Muscle of leg (tissue), 11 donors: Measurements from ENCODE around the gene PPFIBP1. TPM values are rescaled to one million over a fixed set of nuclear protein-coding genes. Genes with fewer than 3 reads are reported as not detected.
A peak's percentile ranks its signal among the peaks of the same experiment; 100 is the strongest.
"Not testable (repeated sequence)": the region's sequence is repeated elsewhere in the genome, so short reads cannot be mapped to it uniquely, and the experiment has no call there.

Experiments
- DNase-seq: peaks from one replicate; pipeline ENCODE4 v3.0.0; 2013
- H3K27ac ChIP-seq: one replicate; pipeline ENCODE4 v1.5.1; 2013; ENCODE audit warnings: mild to moderate bottlenecking, low read length, control low read depth
- H3K27me3 ChIP-seq: one replicate; pipeline ENCODE4 v1.6.1; 2013; ENCODE audit warnings: low read length; ENCODE audit not compliant: control insufficient read depth, insufficient read depth
- H3K36me3 ChIP-seq: one replicate; pipeline ENCODE4 v1.6.1; 2013; ENCODE audit warnings: low read length; ENCODE audit not compliant: control insufficient read depth, insufficient read depth
- H3K4me1 ChIP-seq: one replicate; pipeline ENCODE4 v1.6.1; 2013; ENCODE audit warnings: low read length; ENCODE audit not compliant: control insufficient read depth, insufficient read depth
- H3K4me3 ChIP-seq: one replicate; pipeline ENCODE4 v1.5.1; 2013; ENCODE audit warnings: low read length, control low read depth
- H3K9me3 ChIP-seq: replicated peaks from 2 replicates; pipeline ENCODE4 v1.6.1; 2013; ENCODE audit warnings: low read depth, low read length; ENCODE audit not compliant: control insufficient read depth
- WGBS: methylation state at CpG from one replicate; pipeline ENCODE4 v1.1.5; 2013; ENCODE audit warnings: missing lambda C conversion rate; ENCODE audit not compliant: insufficient coverage; 5-methylcytosine and 5-hydroxymethylcytosine counted together
- polyA plus RNA-seq, 8 donors: library from polyadenylated mRNA; unstranded; fragments of 120-200 nt; gene quantifications; one replicate each; pipeline versions ENCODE4 v1.2.1 to v1.2.3, GENCODE V29; 2013; ENCODE audit warnings: inconsistent platforms in 1 of 8, low replicate concordance in 1 of 8; ENCODE audit not compliant: insufficient read length in 8 of 8, insufficient read depth in 1 of 8
- total RNA-seq: library from RNA; stranded (reverse); fragments of 120-200 nt; gene quantifications from one replicate; pipeline ENCODE4 v1.2.4, GENCODE V29; 2013

PPFIBP1 gene
- total and polyA plus RNA-seq, 9 donors: 24.1 to 51.4 (median 37.3) TPM

- no peak for DNase-seq
- H3K27ac ChIP-seq: no peak overlapping the region
- no peaks in the 10 kb centered on the region for H3K27me3 ChIP-seq
- H3K4me3 ChIP-seq: no peak overlapping the region
- H3K36me3 ChIP-seq: peaks cover 2% of the 10 kb centered on the region
- no peaks in the 10 kb centered on the region for H3K4me1 ChIP-seq
- WGBS: no CpG with 5 or more reads among the region's 2 CpGs
- H3K9me3 ChIP-seq: peaks cover 2% of the 10 kb centered on the region
These were observed 107.9 kb downstream of the PPFIBP1 start for GRCh38 chr12:27631813-27632491.

DNA sequence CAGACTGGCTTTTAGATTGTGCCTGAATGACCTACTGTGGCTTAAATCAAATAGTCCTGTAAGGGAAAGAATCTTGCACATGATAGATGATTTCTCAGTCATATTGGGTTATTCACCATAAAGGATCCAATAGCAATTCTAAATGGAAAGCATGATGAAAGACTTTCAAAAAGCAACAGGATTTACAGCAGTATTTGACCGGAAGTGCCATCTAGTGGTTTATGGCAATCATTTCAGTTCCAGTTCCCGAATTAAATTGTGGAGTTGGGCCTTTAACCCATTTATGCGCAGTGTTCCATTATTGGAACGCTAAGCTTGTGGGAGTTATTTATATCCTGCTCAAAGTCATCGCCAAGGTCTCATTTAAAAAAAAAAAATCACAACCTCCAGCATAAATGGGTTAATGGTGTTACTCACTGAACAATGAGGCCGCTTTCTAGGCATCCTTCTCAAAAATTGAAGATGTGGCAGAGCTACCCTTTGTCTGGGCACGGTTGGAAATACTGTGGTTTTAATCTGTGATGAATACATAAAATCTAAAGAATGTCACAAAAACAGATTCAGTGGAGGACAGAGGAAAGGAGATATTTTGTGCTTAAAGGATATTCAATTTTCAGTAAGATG, 111.5 kb downstream of the PPFIBP1 start:
- H3K4me3 ChIP-seq: no peak overlapping the region
- H3K27ac ChIP-seq: no peak overlapping the region
- peak; percentile 62 for DNase-seq
- H3K4me1 ChIP-seq: no peaks in the 10 kb centered on the region
- WGBS: 50% methylated on average over 1 of the region's 7 CpGs
- peaks cover 2% of the 10 kb centered on the region for H3K9me3 ChIP-seq
- no peaks in the 10 kb centered on the region for H3K27me3 ChIP-seq
- H3K36me3 ChIP-seq: peaks cover 2% of the 10 kb centered on the region

DNA sequence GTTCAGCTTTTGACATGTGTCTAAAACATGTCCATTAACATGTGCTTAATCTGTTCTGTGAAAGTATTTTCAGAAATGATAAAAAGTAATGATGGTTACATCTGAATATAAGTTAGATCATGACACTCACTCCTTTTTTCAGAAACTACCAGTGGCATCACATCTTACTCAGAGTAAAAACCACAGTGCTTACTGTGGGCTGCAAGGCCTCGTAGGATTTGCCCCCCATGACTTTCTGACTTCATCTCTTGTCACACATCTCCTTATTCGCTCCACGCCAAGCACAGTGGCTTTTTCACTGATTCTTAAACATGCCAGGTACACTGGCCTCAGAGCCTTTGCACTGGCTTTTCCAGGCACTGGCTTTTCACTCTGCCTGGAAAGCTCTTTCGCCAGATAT, 112.6 kb downstream of the PPFIBP1 start:
- H3K9me3 ChIP-seq, H3K27ac ChIP-seq, H3K27me3 ChIP-seq, H3K36me3 ChIP-seq, H3K4me3 ChIP-seq, DNase-seq, H3K4me1 ChIP-seq: not testable (repeated sequence)
- WGBS: 96% methylated on average over 4 of the region's 4 CpGs

GRCh38 chr12:27637524-27637923, 113.5 kb downstream of the PPFIBP1 start:
- Histone ChIP-seq H3K27me3 (no peaks in the 10 kb centered on the region), H3K9me3 (no peaks in the 10 kb centered on the region), H3K4me1 (no peaks in the 10 kb centered on the region), H3K4me3 (no peak overlapping the region), H3K27ac (no peak overlapping the region), H3K36me3 (peaks cover 2% of the 10 kb centered on the region)
- WGBS: no CpG with 5 or more reads among the region's 1 CpG
- no peak for DNase-seq

DNA sequence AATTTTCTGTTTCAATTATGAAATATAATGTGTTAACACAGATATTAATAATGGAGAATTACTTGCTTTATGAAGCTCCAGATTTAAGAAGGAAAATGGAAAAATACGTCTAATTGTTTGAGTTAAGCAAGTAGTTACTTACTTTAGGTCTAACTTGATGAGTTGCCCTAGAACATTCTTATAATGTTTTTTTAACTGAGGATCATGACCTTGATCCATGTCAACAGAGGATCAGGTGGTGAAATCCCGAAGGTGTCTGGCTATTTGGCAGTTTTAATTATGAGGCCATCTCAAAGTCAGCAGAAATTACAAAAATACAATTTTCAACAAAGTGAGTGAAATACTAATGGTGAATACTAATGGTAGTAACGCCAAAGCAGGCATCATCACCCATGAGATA, 115.3 kb downstream of the PPFIBP1 start:
- WGBS: no CpG with 5 or more reads among the region's 3 CpGs
- Histone ChIP-seq H3K4me1 (peaks cover 4% of the 10 kb centered on the region), H3K27ac (no peak overlapping the region)

DNA sequence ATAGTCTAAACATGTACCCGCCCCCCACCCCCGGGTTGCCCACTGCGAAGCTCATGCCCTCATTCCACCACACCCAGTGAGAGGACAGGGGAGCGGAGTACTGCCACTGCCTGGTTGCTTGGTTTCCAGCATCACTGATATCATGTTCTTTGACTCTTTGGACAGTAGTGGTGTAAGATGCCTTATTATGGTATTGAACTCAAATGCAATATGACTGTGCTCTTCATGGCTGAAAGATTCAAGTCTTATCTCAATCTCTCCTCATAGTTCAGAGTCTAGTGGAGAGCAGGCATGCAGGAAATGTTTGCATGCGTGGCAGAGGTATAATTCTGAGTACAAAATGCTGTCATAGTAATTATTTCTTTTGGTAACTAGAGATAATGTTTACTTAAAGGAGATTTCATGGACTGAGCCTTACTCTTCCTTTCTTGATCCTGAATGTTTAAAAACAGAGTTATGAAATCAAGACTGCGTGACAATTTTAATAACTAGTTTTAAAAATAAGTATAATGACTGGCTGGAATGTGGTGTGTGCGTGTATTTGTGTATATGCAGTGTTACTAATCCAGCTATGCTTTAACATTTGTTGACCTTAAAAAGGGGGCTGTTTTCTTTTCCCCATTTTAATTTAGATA, 116.7 kb downstream of the PPFIBP1 start:
- WGBS: no CpG with 5 or more reads among the region's 7 CpGs
- not testable (repeated sequence) for H3K4me1 ChIP-seq, H3K27ac ChIP-seq

More for the DNA sequence above, 115.3 kb downstream of the PPFIBP1 start:
- Histone ChIP-seq H3K9me3 (no peaks in the 10 kb centered on the region), H3K36me3 (peaks cover 2% of the 10 kb centered on the region), H3K4me3 (no peak overlapping the region), H3K27me3 (no peaks in the 10 kb centered on the region)
- no peak for DNase-seq

DNA sequence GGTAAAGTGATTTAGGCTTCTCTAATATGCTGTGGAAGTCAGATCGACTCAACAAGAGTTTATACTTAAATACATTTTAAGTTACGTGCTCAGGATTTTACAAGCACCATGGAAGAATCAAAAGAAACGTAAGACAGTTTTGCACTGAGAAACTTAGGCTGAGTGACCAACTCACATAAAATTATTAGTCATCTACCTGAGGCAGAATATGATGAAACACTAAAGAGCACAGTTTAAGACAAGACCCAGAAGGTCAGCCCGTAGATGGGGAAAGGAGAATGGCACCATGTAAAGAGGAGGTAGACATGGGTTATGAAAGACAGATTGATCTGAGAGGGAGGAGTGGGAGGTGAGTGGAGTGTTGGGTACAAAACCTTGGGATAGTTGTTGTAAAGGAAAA, 118.4 kb downstream of the PPFIBP1 start:
- H3K4me1 ChIP-seq, H3K27ac ChIP-seq, H3K4me3 ChIP-seq, DNase-seq, H3K36me3 ChIP-seq, H3K9me3 ChIP-seq, H3K27me3 ChIP-seq: not testable (repeated sequence)
- 100% methylated on average over 1 of the region's 4 CpGs for WGBS

More for the DNA sequence above, 116.7 kb downstream of the PPFIBP1 start:
- not testable (repeated sequence) for H3K4me3 ChIP-seq, H3K36me3 ChIP-seq, H3K27me3 ChIP-seq, DNase-seq, H3K9me3 ChIP-seq

GRCh38 chr12:27642892-27643291, 118.9 kb downstream of the PPFIBP1 start:
- not testable (repeated sequence) for H3K36me3 ChIP-seq, H3K4me1 ChIP-seq, H3K27ac ChIP-seq, H3K4me3 ChIP-seq, DNase-seq, H3K27me3 ChIP-seq, H3K9me3 ChIP-seq
- no CpG with 5 or more reads among the region's 7 CpGs for WGBS

- DNase-seq: peak; percentile 51
- H3K27me3 ChIP-seq: no peaks in the 10 kb centered on the region
- peaks cover 7% of the 10 kb centered on the region for H3K4me1 ChIP-seq
- no peak overlapping the region for H3K4me3 ChIP-seq
- H3K9me3 ChIP-seq: no peaks in the 10 kb centered on the region
- WGBS: 0% methylated on average over 1 of the region's 4 CpGs
- peaks cover 7% of the 10 kb centered on the region for H3K36me3 ChIP-seq
- H3K27ac ChIP-seq: peak overlapping the region; percentile 35
These were observed 120.3 kb downstream of the PPFIBP1 start for GRCh38 chr12:27644158-27644845.

DNA sequence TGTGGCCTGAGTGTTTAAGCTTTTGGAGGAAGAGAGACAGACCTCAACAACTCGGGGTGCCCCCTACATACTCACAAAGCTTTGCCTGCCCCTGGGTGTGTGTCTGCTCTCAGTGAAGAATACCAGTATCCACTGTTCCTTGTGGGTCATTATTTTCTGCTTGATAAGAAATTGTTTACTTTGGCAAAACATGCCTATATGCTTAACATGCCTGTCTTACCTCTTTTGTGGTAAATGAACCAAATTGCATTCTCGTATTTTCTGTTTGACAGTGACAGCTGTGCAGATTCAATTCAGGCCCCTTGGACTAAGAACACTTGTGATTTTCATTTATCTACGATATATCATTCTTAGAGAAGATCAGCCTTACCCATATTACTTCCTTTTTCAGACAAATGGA, 121.7 kb downstream of the PPFIBP1 start:
- no peak overlapping the region for H3K4me3 ChIP-seq
- no peak overlapping the region for H3K27ac ChIP-seq
- peaks cover 7% of the 10 kb centered on the region for H3K36me3 ChIP-seq
- no peaks in the 10 kb centered on the region for H3K9me3 ChIP-seq
- WGBS: no CpG with 5 or more reads among the region's 3 CpGs
- no peaks in the 10 kb centered on the region for H3K27me3 ChIP-seq
- peaks cover 7% of the 10 kb centered on the region for H3K4me1 ChIP-seq
- no peak for DNase-seq
